GM10847 (cell line): ENCODE data around the gene ZCCHC24.

Experiments used
- POLR2A ChIP-seq: IDR thresholded peaks from 2 replicates; pipeline ENCODE4 v1.6.1; 2011; ENCODE audit not compliant: insufficient read length; ENCODE audit errors: extremely low read depth

Gene ZCCHC24

GRCh38 chr10:79445161-79445976, at the start of gene ZCCHC24:
ZCCHC24 (minus strand) TSS chr10:79445624; CDS start chr10:79445440, 184 bp downstream.
- TF ChIP-seq POLR2A, result peak; percentile 50

GRCh38 chr10:79493806-79494205, 48.4 kb upstream of the ZCCHC24 start:
- TF ChIP-seq POLR2A, result no peak

GRCh38 chr10:79492839-79493238, 47.4 kb upstream of the ZCCHC24 start:
- no peak for TF ChIP-seq POLR2A

- no peak for TF ChIP-seq POLR2A
Measured at GRCh38 chr10:79492256-79492655, 46.8 kb upstream of the ZCCHC24 start.

GRCh38 chr10:79491143-79491835, 45.9 kb upstream of the ZCCHC24 start:
- no peak for TF ChIP-seq POLR2A

GRCh38 chr10:79490400-79491142, 45.1 kb upstream of the ZCCHC24 start:
- TF ChIP-seq POLR2A, result no peak

- TF ChIP-seq POLR2A, result no peak
Measured at GRCh38 chr10:79488870-79489269, 43.4 kb upstream of the ZCCHC24 start.

- TF ChIP-seq POLR2A, result no peak
Measured at GRCh38 chr10:79488336-79488735, 42.9 kb upstream of the ZCCHC24 start.

GRCh38 chr10:79487296-79488194, 42.1 kb upstream of the ZCCHC24 start:
- no peak for TF ChIP-seq POLR2A

GRCh38 chr10:79484476-79484875, 39.1 kb upstream of the ZCCHC24 start:
- no peak for TF ChIP-seq POLR2A

GRCh38 chr10:79483948-79484347, 38.5 kb upstream of the ZCCHC24 start:
- TF ChIP-seq POLR2A, result no peak

- no peak for TF ChIP-seq POLR2A
Measured at GRCh38 chr10:79483299-79483698, 37.9 kb upstream of the ZCCHC24 start.

- no peak for TF ChIP-seq POLR2A
Measured at GRCh38 chr10:79482741-79483140, 37.3 kb upstream of the ZCCHC24 start.

GRCh38 chr10:79482304-79482703, 36.9 kb upstream of the ZCCHC24 start:
- no peak for TF ChIP-seq POLR2A
